Lower leg skin (tissue), 3 donors: ENCODE data around the gene TRPC4AP.

Experiments
- POLR2A ChIP-seq, 2 donors: fragments of 450-650 bp; IDR thresholded peaks; one replicate each; pipeline ENCODE4 v1.6.1; 2016 to 2017; ENCODE audit warnings: antibody characterized with exemption in 2 of 2, mild to moderate bottlenecking in 1 of 2, moderate library complexity in 1 of 2
- TF ChIP-seq, protein P1 (sequence below), 3 donors: fragments of 450-650 bp; IDR thresholded peaks; one replicate each; pipeline ENCODE4 v1.5.1; 2016; ENCODE audit warnings: antibody characterized with exemption in 3 of 3, mild to moderate bottlenecking in 3 of 3, moderate library complexity in 2 of 3

DNA sequence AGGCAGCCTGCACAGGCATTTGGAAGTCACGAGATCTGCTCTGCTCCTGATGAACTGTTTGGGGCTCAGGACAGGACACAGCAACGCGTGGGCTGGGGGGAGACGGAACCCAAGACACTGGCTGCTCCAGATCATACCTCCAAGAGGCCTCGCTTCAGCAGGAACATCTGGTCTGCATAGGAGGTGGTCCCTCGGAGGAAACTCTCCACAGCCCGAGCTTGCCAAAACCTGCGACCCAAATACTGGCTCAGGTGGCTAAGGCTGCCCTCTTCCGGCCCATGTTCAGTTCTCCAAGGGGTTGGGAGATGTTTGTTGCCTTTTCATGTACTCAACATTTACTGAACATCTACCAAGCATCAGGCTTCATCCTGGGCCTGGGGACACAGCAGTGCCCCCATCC is 85.2 kb downstream of the TRPC4AP start:
- TF ChIP-seq, protein P1, sequence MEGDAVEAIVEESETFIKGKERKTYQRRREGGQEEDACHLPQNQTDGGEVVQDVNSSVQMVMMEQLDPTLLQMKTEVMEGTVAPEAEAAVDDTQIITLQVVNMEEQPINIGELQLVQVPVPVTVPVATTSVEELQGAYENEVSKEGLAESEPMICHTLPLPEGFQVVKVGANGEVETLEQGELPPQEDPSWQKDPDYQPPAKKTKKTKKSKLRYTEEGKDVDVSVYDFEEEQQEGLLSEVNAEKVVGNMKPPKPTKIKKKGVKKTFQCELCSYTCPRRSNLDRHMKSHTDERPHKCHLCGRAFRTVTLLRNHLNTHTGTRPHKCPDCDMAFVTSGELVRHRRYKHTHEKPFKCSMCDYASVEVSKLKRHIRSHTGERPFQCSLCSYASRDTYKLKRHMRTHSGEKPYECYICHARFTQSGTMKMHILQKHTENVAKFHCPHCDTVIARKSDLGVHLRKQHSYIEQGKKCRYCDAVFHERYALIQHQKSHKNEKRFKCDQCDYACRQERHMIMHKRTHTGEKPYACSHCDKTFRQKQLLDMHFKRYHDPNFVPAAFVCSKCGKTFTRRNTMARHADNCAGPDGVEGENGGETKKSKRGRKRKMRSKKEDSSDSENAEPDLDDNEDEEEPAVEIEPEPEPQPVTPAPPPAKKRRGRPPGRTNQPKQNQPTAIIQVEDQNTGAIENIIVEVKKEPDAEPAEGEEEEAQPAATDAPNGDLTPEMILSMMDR (IDR thresholded peaks at IDR 0.05) = no peak
- no peak for TF ChIP-seq POLR2A (IDR thresholded peaks at IDR 0.05)
